ENCODE results near the gene DCLK3.

The DCLK3 gene

DNA sequence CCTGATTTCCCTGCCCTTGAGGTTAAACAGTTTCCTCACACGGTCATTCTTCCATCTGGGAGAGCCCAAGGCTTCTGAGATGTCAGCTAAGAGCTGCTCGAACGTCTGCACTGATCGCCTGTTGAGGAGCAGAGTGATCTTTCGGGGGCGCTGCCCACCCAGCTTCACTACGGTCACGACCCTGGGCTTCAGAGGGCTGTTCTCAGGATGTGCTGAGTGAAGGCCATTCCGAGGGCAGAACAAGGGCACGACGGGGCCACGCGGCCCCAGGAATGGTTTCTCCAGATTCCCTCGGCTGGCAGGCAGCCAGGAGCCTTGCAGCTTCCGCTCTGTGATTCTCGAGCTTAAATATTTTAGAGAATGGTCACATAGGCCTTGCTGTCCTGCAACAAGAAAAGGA, 25.7 kb downstream of the DCLK3 start:
- DNase-seq (ENCODE audit: low read depth), result no peak
- H3K4me3 ChIP-seq (ENCODE audit: control insufficient read depth, low read depth, low read length), result no peak overlapping the region
- no peak for TF ChIP-seq CTCF (IDR thresholded peaks at IDR 0.05; ENCODE audit: control insufficient read depth, insufficient read depth, low read depth, low read length, missing control alignments)

GRCh38 chr3:36736301-36736700, 28.1 kb downstream of the DCLK3 start:
- no peak overlapping the region for H3K4me3 ChIP-seq (ENCODE audit: control insufficient read depth, low read depth, low read length)
- DNase-seq (ENCODE audit: low read depth), result no peak
- no peak for TF ChIP-seq CTCF (IDR thresholded peaks at IDR 0.05; ENCODE audit: control insufficient read depth, insufficient read depth, low read depth, low read length, missing control alignments)

DNA sequence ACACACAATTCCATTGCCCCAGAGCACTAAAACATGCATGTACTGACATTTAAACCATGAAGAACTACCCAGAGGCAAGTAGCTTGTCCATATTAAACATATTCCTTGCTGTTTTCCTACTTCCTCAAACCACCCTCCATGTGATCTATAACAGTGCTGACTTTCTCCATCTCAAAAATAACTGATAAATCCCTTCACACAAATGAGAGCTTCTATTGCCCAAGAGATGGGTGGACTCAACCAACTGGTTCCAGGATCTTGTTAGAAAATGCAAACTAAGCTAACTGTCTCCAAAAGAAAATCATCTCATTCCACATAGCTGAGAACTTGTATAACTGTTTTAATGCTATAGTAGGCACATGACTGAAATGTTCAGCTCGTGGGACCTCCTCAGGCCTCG, 29.6 kb downstream of the DCLK3 start:
- no peak for TF ChIP-seq CTCF (IDR thresholded peaks at IDR 0.05; ENCODE audit: control insufficient read depth, insufficient read depth, low read depth, low read length, missing control alignments)
- H3K4me3 ChIP-seq (ENCODE audit: control insufficient read depth, low read depth, low read length), result no peak overlapping the region
- no peak for DNase-seq (ENCODE audit: low read depth)

DNA sequence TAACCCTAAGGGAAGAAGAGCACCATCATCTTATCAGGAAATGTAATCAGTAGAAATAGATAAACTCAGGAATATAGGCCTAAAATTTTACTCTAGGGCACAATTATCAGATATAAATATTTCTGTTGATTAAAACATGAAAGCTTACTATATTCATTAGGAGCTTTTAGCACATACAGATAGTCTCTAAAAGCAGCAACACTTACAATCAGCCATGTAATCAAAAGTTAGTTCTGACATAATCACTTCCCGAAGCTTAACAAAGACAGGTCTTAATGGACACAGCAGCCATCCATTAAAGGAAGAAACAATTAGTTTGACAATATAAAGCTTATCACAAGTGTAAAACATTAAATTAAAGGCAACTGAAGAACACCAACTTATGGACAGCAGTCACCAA, 30.6 kb downstream of the DCLK3 start:
- no peak for DNase-seq (ENCODE audit: low read depth)
- no peak overlapping the region for H3K4me3 ChIP-seq (ENCODE audit: control insufficient read depth, low read depth, low read length)
- no peak for TF ChIP-seq CTCF (IDR thresholded peaks at IDR 0.05; ENCODE audit: control insufficient read depth, insufficient read depth, low read depth, low read length, missing control alignments)

GRCh38 chr3:36733162-36733696, 31.1 kb downstream of the DCLK3 start:
- no peak for TF ChIP-seq CTCF (IDR thresholded peaks at IDR 0.05; ENCODE audit: control insufficient read depth, insufficient read depth, low read depth, low read length, missing control alignments)
- DNase-seq (ENCODE audit: low read depth), result no peak

GRCh38 chr3:36730966-36731365, 33.4 kb downstream of the DCLK3 start:
- H3K4me3 ChIP-seq (ENCODE audit: control insufficient read depth, low read depth, low read length), result no peak overlapping the region
- no peak for DNase-seq (ENCODE audit: low read depth)
- no peak for TF ChIP-seq CTCF (IDR thresholded peaks at IDR 0.05; ENCODE audit: control insufficient read depth, insufficient read depth, low read depth, low read length, missing control alignments)

More at GRCh38 chr3:36733162-36733696, 31.1 kb downstream of the DCLK3 start:
- H3K4me3 ChIP-seq (ENCODE audit: control insufficient read depth, low read depth, low read length), result no peak overlapping the region
